NOMO-1 treated with dmso at 0.1 percent for 144 hours (cell line): ENCODE results near the gene PXDN.
"Not testable (repeated sequence)": the region's sequence is repeated elsewhere in the genome, so short reads cannot be mapped to it uniquely, and the experiment has no call there.

Source experiments
- DNase-seq: peaks from one replicate; lab custom pipeline; 2025; ENCODE audit not compliant: unreplicated experiment; lab: John Stamatoyannopoulos, UW

The PXDN gene

GRCh38 chr2:1634681-1635341 is 109.5 kb downstream of the PXDN start:
- no peak for DNase-seq

DNA sequence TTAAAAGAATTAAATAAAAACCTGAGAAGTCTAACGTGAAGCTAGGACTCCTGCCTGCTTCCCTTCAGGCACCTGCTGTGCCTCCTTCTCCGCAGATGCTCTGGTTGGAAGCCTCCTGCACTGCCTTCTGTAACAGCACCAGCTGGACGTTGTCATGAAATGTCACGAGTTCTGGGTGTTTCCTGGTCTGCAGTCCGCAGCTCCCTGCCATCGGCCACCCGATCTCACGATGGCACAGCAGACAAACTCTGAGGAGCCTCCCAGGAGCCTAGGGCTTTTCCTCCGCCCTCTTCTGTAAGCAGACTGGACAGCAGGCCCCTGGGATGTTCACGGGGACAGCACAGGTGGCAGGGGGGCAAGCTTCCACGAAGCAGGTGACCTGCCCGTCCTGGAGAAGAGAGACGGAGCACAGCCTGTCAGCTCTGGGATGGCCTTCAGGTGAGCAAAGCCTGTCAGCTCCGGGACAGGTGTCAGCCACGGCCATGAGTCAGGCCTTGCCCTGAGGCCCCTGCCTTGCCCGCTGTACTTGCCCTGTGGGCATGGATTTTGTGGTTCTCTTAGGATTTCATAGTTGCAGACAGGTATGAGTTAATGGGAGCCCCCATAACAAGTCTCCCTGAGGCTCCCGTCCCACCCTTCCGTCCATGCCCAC is 110.3 kb downstream of the PXDN start:
- no peak for DNase-seq

- DNase-seq: no peak
These were observed 111.1 kb downstream of the PXDN start for GRCh38 chr2:1633092-1633671.

GRCh38 chr2:1632510-1632909 is 111.8 kb downstream of the PXDN start:
- DNase-seq: no peak

DNA sequence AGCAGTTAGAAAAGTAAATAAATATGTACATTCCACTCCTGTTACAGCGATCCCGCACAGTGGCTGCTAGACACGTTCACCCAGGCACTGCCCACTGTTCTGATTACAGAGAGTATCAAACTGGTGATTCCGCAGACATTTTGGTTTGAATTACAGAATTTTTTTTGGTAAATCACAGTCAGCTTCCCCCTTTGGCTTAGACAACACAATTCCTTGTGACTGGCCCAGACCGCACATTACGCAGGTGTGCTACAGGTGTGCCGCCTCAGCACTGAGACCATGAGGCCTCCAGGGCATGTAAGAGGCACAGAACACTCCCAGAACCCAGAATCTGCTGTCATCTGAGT is 112.3 kb downstream of the PXDN start:
- DNase-seq: no peak

DNA sequence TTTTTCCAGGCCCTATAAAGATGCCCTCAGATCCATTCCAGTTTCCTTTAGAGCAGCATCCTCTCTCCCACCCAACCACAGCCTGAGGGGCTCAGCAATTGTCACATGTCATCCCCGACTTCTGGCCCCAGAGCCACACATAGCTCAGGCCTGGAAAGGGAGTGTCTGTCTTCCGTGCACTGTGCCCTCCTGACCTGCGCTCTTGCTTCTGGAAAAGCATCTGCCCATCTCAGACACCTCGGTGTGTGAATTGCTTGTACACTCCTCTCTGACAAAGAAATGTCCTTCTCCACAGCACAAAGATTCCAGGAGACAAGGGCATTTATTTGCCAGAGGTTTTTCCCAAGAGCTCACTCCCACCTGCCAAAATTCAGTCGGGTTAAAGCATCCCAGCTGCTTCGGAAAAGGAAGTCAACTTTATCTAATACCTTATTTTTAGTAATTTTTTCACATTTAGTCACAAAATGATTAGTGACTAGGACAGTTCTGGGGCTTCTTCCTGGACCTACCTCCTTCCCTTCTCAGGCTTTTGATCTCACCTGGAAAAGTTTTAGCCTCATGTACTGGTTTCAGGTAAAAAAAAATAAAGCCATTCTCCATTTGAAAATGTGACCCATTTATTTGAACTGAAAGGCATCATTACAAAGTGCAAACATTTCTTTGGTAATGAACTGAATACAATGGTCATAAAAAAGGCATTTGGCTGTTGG is 112.9 kb downstream of the PXDN start:
- DNase-seq: no peak

DNA sequence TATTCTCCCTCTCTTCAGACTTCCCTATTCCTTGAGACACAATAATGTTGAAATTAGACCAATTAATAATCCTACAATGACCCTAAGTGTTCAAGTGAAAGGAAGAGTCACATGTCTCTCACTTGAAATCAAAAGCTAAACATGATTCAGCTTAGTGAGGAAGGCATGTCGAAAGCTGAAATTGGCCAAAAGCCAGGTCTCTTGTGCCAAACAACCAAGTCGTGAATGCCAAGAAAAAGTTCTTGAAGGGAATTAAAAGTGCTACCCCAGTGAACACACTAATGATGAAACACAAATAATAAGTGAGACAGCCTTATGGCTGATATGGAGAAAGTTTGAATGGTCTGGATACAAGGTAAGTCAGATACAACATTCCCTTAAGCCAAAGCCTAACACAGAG is 115.4 kb downstream of the PXDN start:
- DNase-seq: no peak

- DNase-seq: no peak
These were observed 116.5 kb downstream of the PXDN start for GRCh38 chr2:1627628-1628381.

DNA sequence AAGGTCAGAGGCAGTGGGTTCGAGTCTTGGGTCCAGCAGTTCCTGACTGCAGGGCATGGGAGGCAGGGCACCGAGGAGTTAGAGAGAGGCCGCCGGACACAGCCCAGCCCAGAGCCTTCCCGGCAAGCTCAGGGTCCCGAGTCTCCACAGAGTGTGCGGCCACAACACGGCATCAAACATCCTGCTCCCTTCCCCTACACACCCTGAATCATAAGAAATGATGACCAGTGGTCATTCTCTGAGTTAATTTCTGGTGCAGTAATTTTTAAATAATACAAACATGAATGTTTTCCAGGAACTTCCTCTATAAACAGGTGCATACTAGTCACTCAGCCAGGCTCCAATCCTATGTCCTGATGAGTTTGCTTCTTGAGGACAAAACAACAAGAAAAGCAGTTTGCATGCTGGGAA is 118.0 kb downstream of the PXDN start:
- DNase-seq: no peak

- no peak for DNase-seq
These were observed 118.9 kb downstream of the PXDN start for GRCh38 chr2:1625281-1626001.

GRCh38 chr2:1623906-1624445 is 120.3 kb downstream of the PXDN start:
- DNase-seq: no peak

DNA sequence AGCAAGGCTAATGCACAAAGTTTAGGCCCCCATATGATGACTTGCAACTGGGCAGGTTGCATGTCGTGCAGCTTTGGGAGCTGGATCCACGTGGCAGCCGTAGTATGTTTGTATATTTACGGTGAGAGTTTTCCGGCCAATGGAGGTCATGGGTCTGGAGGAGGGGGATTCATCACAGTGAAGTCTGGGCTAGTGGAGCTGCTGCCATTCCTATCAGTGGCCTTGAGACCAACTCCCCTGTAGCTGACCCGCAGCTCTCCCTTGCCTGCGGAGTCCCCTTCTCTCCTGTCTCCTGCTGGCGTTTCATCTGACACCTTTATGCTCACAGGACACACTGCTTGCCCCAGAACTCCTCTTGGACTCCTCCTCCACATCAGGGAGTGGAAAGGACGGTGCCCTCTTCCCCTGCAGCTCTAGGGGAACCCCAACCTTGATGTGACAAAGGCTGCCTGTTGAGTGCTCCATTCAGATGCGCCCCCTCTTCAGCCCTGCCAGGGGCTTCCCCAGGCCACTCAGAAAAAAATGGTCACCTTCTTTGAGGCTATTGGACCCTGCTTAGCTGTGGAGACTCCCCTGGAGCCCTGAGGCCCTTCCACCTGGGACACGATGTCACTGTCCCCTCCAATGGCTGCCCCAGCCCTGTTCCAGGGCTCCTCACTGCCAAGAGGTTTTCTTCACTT is 121.7 kb downstream of the PXDN start:
- DNase-seq: no peak

DNA sequence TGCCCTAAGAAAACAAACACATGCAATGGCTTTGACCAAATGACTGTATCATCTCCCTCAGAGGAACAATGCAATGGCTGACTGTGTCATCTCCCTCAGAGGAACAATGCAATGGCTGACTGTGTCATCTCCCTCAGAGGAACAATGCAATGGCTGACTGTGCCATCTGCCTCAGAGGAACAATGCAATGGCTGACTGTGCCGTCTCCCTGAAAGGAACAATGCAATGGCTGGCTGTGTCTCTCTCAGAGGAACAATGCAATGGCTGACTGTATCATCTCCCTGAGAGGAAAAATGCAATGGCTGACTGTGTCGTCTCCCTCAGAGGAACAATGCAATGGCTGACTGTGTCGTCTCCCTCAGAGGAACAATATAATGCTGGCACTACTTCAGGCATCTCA is 122.3 kb downstream of the PXDN start:
- DNase-seq: not testable (repeated sequence)

- DNase-seq: no peak
These were observed 122.8 kb downstream of the PXDN start for GRCh38 chr2:1621501-1621900.

DNA sequence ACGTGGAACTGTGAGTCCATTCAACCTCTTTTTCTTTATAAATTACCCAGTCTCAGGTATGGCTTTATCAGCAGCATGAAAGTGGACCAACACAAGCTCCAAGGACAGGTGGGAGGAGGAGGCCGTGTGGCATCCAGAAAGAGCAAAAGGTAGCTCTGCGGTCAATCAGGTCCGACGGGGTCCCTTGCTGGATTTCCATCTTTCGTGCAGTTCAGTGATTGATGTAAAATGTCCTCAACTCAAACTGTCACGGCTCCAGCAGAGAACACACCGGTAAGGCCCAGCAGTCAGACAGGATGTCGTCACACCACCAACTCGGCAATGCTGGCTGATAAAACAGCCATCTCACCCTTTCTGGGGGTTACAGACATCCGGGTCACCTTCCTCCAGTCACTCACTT is 123.3 kb downstream of the PXDN start:
- DNase-seq: no peak

GRCh38 chr2:1620081-1620480 is 124.2 kb downstream of the PXDN start:
- no peak for DNase-seq

- no peak for DNase-seq
These were observed 124.8 kb downstream of the PXDN start for GRCh38 chr2:1619556-1619955.

DNA sequence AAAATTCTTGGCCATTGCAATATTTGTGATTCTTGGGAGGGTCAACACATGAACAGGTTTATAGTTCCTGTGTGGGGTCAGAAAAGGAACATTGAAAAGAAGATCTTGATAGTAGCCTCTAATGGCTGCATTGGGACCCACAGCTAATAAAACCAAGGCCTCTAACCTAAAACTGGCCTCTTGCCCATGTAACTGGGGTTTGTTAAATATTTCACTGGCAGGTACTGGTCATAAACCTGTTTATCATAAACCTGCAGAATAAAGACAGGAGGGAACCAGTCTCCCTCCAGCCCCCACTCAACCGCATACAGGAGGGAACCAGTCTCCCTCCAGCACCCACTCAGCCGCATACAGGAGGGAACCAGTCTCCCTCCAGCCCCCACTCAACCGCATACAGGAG is 125.3 kb downstream of the PXDN start:
- DNase-seq: no peak

DNA sequence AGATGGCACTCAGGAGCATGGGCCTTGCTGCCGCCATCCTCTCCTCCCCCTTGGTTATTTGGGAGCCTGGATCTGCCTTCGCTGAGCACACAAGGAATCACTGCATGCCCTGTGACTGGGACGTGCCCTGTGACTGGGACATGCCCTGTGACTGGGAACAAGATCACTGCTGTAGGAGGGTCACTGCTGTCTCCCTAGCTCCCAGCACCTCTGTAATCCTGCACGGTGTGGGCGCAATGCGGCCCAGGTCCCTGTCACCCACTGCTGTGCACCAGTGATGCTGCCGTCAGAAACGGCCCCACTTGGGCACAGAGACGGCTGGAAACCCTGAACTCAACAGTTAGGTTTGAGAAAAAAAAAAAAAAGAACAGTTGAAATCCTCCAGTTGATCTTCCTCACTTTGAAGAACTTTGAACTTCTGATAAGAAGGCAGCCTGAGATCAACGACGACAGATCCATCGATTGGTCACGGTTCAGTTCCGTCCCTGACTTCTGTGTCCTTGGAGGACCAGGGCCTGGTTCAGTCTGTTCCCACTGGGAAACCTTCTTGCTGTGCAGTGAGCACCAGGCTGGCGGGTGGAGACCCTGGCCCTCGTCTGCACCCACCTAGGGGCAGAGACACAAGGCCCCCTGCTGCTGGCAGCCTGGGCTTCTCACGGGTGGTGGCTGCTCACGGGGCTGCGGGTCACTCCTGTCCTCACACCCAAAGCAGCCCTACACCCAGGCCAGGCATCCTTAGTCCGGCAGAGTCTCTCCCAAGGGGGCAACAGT is 125.9 kb downstream of the PXDN start:
- no peak for DNase-seq
